GM12892 (cell line): Measurements from ENCODE around the gene SORCS1.

Source experiments
- POLR2A ChIP-seq: IDR thresholded peaks from 2 replicates; pipeline ENCODE4 v1.6.1; 2011; ENCODE audit warnings: low read depth, low read length, control low read depth
- POLR2AphosphoS5 ChIP-seq: IDR thresholded peaks from 2 replicates; pipeline ENCODE4 v1.6.1; 2011; ENCODE audit warnings: low read depth, low read length, control low read depth
- TAF1 ChIP-seq: IDR thresholded peaks from 2 replicates; pipeline ENCODE4 v1.6.1; 2011; ENCODE audit warnings: low read depth, mild to moderate bottlenecking, control low read depth, low read length, borderline replicate concordance

DNA sequence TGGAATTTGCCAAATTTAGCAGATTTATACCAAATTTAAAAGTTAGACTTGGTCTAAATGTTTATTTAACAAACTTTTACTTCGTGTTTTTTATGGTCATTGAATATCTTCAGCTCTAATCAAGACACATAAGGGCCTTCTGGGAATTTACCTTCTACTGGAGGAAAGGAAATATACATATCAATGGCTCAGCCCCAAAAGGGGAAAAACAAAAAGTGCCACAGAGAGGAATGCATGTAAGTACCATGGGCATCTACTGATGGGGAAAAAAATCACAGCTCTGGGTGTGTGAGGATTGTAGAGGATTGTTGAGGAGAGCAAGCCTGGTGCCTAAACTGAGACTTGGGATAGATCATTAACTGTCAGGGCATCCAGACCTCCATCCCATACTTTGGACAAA, 260.3 kb downstream of the SORCS1 start:
- TF ChIP-seq POLR2A (no peak), POLR2AphosphoS5 (no peak), TAF1 (no peak)
